Renal cortical epithelial cell (primary cell): ENCODE measurements around the gene SLC26A5. TPM values are rescaled to one million over a fixed set of nuclear protein-coding genes. Genes with fewer than 3 reads are reported as not detected.
A peak's percentile ranks its signal among the peaks of the same experiment; 100 is the strongest.

Experiments
- DNase-seq: peaks from one replicate; pipeline ENCODE4 v3.0.0-alpha.2; 2011; ENCODE audit warnings: low read depth
- total RNA-seq: library from RNA; depleted of rRNA; stranded (reverse); fragments of >200 nt; gene quantifications from 2 replicates; pipeline ENCODE4 v1.2.3, GENCODE V29; 2014

The SLC26A5 gene
- total RNA-seq, 1 donor from 2014 or later: not detected

- peak; percentile 86 for DNase-seq
Observed at GRCh38 chr7:103347507-103348267, 98.3 kb downstream of the SLC26A5 start, which contains the start of gene PSMC2. PSMC2 (plus strand) TSS chr7:103347643; CDS start chr7:103347712, 69 bp downstream.

- no peak for DNase-seq
Observed at GRCh38 chr7:103346396-103346795, 99.6 kb downstream of the SLC26A5 start.

GRCh38 chr7:103344453-103345149, 101.4 kb downstream of the SLC26A5 start, which contains the start of gene DNAJC2:
DNAJC2 (minus strand) TSS chr7:103344767; CDS start chr7:103344622, 145 bp downstream.
- peak; percentile 84 for DNase-seq

- peak; percentile 34 for DNase-seq
Observed at GRCh38 chr7:103343758-103344452, 102.1 kb downstream of the SLC26A5 start.

- no peak for DNase-seq
Observed at GRCh38 chr7:103343332-103343731, 102.7 kb downstream of the SLC26A5 start.

GRCh38 chr7:103341466-103341865, 104.5 kb downstream of the SLC26A5 start:
- no peak for DNase-seq

GRCh38 chr7:103338864-103339263, 107.1 kb downstream of the SLC26A5 start:
- DNase-seq: no peak

GRCh38 chr7:103336761-103337160, 109.2 kb downstream of the SLC26A5 start:
- no peak for DNase-seq

GRCh38 chr7:103325744-103326143, 120.3 kb downstream of the SLC26A5 start:
- no peak for DNase-seq

Other genes with a start within 250 kb of the SLC26A5 start
- gene PMPCB, start 148.8 kb downstream of the SLC26A5 start, total RNA-seq: 86.4 and 91.5 TPM in 2 replicates
- gene DNAJC2, start 101.4 kb downstream of the SLC26A5 start, total RNA-seq: 18.6 and 25.4 TPM in 2 replicates
- 228 and 270 TPM in 2 replicates for gene PSMC2, start 98.6 kb downstream of the SLC26A5 start, total RNA-seq